ENCODE measurements around the gene NEU4. TPM values are rescaled to one million over a fixed set of nuclear protein-coding genes. Genes with fewer than 3 reads are reported as not detected.
"Not testable (repeated sequence)": the region's sequence is repeated elsewhere in the genome, so short reads cannot be mapped to it uniquely, and the experiment has no call there.

NEU4 gene
- total RNA-seq, 1 donor from 2014 or later, result not detected

GRCh38 chr2:241818229-241818942 is 9.4 kb downstream of the NEU4 start:
- no peak overlapping the region for H3K4me3 ChIP-seq (ENCODE audit: low read depth, low read length)
- DNase-seq (ENCODE audit: low read depth), result no peak
- TF ChIP-seq, protein P1, sequence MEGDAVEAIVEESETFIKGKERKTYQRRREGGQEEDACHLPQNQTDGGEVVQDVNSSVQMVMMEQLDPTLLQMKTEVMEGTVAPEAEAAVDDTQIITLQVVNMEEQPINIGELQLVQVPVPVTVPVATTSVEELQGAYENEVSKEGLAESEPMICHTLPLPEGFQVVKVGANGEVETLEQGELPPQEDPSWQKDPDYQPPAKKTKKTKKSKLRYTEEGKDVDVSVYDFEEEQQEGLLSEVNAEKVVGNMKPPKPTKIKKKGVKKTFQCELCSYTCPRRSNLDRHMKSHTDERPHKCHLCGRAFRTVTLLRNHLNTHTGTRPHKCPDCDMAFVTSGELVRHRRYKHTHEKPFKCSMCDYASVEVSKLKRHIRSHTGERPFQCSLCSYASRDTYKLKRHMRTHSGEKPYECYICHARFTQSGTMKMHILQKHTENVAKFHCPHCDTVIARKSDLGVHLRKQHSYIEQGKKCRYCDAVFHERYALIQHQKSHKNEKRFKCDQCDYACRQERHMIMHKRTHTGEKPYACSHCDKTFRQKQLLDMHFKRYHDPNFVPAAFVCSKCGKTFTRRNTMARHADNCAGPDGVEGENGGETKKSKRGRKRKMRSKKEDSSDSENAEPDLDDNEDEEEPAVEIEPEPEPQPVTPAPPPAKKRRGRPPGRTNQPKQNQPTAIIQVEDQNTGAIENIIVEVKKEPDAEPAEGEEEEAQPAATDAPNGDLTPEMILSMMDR (conservative IDR thresholded peaks at IDR 0.05; ENCODE audit: low read depth, low read length), result no peak

GRCh38 chr2:241818943-241819270 is 9.9 kb downstream of the NEU4 start:
- no peak for DNase-seq (ENCODE audit: low read depth)
- TF ChIP-seq, protein P1 (conservative IDR thresholded peaks at IDR 0.05; ENCODE audit: low read depth, low read length), result no peak
- no peak overlapping the region for H3K4me3 ChIP-seq (ENCODE audit: low read depth, low read length)

GRCh38 chr2:241819947-241820624 is 11.1 kb downstream of the NEU4 start:
- not testable (repeated sequence) for H3K4me3 ChIP-seq (ENCODE audit: low read depth, low read length); DNase-seq (ENCODE audit: low read depth)

GRCh38 chr2:241820625-241821384 is 11.8 kb downstream of the NEU4 start:
- DNase-seq (ENCODE audit: low read depth), result no peak
- TF ChIP-seq, protein P1 (conservative IDR thresholded peaks at IDR 0.05; ENCODE audit: low read depth, low read length), result no peak
- H3K4me3 ChIP-seq (ENCODE audit: low read depth, low read length), result no peak overlapping the region

GRCh38 chr2:241821460-241822263 is 12.7 kb downstream of the NEU4 start:
- DNase-seq (ENCODE audit: low read depth), result no peak
- H3K4me3 ChIP-seq (ENCODE audit: low read depth, low read length), result no peak overlapping the region
- TF ChIP-seq, protein P1 (conservative IDR thresholded peaks at IDR 0.05; ENCODE audit: low read depth, low read length), result no peak

DNA sequence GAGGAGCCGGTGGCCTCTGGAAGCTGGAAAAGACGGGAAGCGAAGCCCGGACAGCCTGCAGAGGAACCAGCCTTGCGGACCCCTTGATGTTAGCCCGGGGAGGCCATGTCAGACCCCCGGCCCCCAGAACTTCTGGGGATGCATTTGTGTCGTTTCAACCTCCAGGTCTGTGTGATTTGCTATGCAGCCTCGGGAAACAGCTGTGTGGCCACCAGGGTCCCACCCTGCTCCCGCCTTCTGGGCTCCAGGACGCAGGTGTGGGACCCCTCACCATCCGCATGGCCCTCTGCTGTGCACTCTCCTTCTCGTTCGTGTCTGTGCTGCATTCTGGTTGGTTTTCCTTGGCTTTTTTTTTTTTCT is 13.3 kb downstream of the NEU4 start:
- no peak overlapping the region for H3K4me3 ChIP-seq (ENCODE audit: low read depth, low read length)
- DNase-seq (ENCODE audit: low read depth), result no peak
- TF ChIP-seq, protein P1 (conservative IDR thresholded peaks at IDR 0.05; ENCODE audit: low read depth, low read length), result no peak

DNA sequence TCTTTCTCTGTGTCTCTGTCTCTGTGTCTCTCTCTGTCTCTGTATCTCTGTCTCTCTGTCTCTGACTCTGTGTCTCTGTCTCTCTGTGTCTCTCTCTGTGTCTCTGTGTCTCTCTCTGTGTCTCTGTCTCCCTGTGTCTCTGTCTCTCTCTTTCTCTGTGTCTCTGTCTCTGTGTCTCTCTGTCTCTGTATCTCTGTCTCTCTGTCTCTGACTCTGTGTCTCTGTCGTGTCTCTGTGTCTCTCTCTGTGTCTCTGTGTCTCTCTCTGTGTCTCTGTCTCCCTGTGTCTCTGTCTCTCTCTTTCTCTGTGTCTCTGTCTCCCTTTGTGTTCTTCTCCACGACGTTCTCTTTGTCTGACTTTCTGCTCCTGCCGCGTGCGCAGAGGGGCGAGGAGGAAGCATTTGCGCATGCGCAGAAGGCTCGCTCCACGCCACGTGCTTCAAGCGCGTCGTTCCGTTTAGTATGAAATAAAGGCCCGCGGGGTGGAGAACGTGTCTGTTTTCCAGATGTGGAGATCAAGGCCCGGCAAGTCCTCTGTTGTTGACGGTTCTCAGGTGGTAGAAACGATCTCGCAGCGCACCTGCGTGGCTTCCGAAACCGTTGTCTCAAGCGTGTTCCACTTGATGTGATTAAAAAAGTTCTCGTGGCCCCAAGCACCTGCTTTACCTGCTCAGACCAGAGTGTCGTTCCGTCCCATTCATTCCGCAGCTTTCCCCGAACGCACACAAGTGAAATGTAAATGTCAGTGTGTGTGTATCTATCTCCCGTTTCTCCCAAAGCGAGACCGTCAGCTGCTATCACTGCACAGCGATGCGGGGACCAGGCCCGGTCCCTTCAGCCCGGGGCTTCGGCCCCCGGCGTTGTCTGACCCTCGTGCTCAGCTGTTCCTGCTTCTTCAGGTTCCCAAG is 14.8 kb downstream of the NEU4 start:
- H3K4me3 ChIP-seq (ENCODE audit: low read depth, low read length); DNase-seq (ENCODE audit: low read depth): not testable (repeated sequence)
